Measurements from ENCODE around the gene PLEKHG4. TPM values are rescaled to one million over a fixed set of nuclear protein-coding genes. Genes with fewer than 3 reads are reported as not detected.

The PLEKHG4 gene
- total and polyA plus RNA-seq, 10 of the 15 experiments (the other 5 are each of a cell fraction or from before 2014, with no cell fraction given), result 0.14 to 2.6 (median 0.99) TPM

DNA sequence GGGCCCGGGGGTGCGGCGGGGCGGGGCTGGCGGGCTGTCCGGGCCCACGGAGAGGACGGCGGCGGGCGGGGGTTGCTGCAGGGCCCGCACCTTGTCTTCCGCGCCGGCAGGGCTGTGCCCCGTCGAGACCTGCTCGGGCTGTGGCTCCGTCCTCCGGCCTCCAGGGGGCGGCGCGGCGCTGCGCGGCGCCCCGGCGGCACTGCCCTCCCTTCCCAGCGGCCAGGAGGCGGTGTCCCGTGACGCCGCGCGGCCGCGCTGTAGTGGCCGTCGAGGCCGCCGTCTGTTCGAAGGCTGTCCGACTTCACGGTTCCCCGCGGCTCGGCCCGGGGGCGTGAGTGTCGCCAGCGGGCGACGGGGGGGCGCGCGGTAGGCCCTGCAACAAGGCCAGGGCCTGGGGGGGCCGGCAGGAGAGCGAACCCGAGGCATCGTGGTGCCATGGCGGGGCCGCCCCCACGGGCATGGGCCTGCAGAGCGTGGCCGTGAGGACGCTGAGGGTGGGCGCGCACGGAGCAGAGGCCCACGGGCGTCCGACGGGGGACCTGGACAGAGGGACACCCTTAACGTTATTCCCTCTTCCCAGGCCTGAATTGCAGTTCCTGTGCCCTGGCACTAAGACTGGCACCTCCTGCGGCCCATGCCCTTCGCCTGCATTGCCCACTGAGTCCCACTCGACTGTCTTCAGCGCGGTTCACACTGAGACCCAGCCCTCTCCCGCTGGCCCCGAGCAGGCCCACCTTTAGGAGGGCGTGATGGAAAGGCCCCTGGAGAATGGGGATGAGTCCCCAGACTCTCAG lies at the start of gene PLEKHG4 (continued):
- TF ChIP-seq HDAC6 (IDR thresholded peaks at IDR 0.05; ENCODE audit: unreplicated experiment) (no peak), SIX5 (IDR thresholded peaks at IDR 0.05; ENCODE audit: low read depth, low read length, severe bottlenecking) (no peak), RAD21 (IDR thresholded peaks at IDR 0.05; ENCODE audit: insufficient read depth, low read depth, low read length) (peak; percentile 82), HCFC1 (IDR thresholded peaks at IDR 0.05; ENCODE audit: low read length) (no peak), FOXM1 (IDR thresholded peaks at IDR 0.05; ENCODE audit: low read depth, low read length) (no peak), SMARCA5 (IDR thresholded peaks at IDR 0.05) (peak; percentile 82), EZH2 (IDR thresholded peaks at IDR 0.05; ENCODE audit: borderline replicate concordance, control insufficient read depth, low read depth, low read length) (no peak), NR2F1 (conservative IDR thresholded peaks at IDR 0.05) (peak; percentile 44; the same call in 1 of the 2 replicates), JUND (IDR thresholded peaks at IDR 0.05; ENCODE audit: low read depth, low read length) (no peak), STAT1 (conservative IDR thresholded peaks at IDR 0.05) (no peak), BACH1 (IDR thresholded peaks at IDR 0.05; ENCODE audit: borderline replicate concordance) (peak; percentile 17; the same call in 1 of the 2 replicates), PAX5 (IDR thresholded peaks at IDR 0.05; ENCODE audit: borderline replicate concordance, low read depth, low read length) (peak; percentile 87), POLR2AphosphoS5 (IDR thresholded peaks at IDR 0.05; ENCODE audit: low read length) (no peak), NBN (IDR thresholded peaks at IDR 0.05) (no peak), PML (IDR thresholded peaks at IDR 0.05; ENCODE audit: low read length) (no peak), ZNF24 (IDR thresholded peaks at IDR 0.05) (peak; percentile 15; the same call in 1 of the 2 replicates), RB1 (IDR thresholded peaks at IDR 0.05; ENCODE audit: borderline replicate concordance) (peak; percentile 65; the same call in 1 of the 2 replicates), GATAD2B (conservative IDR thresholded peaks at IDR 0.05; ENCODE audit: low read depth) (peak; percentile 88), CBFB (IDR thresholded peaks at IDR 0.05; ENCODE audit: low read depth) (no peak), CBX3 (IDR thresholded peaks at IDR 0.05; ENCODE audit: borderline replicate concordance, low read depth) (no peak)
- TF ChIP-seq, protein P1, sequence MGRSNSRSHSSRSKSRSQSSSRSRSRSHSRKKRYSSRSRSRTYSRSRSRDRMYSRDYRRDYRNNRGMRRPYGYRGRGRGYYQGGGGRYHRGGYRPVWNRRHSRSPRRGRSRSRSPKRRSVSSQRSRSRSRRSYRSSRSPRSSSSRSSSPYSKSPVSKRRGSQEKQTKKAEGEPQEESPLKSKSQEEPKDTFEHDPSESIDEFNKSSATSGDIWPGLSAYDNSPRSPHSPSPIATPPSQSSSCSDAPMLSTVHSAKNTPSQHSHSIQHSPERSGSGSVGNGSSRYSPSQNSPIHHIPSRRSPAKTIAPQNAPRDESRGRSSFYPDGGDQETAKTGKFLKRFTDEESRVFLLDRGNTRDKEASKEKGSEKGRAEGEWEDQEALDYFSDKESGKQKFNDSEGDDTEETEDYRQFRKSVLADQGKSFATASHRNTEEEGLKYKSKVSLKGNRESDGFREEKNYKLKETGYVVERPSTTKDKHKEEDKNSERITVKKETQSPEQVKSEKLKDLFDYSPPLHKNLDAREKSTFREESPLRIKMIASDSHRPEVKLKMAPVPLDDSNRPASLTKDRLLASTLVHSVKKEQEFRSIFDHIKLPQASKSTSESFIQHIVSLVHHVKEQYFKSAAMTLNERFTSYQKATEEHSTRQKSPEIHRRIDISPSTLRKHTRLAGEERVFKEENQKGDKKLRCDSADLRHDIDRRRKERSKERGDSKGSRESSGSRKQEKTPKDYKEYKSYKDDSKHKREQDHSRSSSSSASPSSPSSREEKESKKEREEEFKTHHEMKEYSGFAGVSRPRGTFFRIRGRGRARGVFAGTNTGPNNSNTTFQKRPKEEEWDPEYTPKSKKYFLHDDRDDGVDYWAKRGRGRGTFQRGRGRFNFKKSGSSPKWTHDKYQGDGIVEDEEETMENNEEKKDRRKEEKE (IDR thresholded peaks at IDR 0.05), result no peak
- TF ChIP-seq, protein P2, sequence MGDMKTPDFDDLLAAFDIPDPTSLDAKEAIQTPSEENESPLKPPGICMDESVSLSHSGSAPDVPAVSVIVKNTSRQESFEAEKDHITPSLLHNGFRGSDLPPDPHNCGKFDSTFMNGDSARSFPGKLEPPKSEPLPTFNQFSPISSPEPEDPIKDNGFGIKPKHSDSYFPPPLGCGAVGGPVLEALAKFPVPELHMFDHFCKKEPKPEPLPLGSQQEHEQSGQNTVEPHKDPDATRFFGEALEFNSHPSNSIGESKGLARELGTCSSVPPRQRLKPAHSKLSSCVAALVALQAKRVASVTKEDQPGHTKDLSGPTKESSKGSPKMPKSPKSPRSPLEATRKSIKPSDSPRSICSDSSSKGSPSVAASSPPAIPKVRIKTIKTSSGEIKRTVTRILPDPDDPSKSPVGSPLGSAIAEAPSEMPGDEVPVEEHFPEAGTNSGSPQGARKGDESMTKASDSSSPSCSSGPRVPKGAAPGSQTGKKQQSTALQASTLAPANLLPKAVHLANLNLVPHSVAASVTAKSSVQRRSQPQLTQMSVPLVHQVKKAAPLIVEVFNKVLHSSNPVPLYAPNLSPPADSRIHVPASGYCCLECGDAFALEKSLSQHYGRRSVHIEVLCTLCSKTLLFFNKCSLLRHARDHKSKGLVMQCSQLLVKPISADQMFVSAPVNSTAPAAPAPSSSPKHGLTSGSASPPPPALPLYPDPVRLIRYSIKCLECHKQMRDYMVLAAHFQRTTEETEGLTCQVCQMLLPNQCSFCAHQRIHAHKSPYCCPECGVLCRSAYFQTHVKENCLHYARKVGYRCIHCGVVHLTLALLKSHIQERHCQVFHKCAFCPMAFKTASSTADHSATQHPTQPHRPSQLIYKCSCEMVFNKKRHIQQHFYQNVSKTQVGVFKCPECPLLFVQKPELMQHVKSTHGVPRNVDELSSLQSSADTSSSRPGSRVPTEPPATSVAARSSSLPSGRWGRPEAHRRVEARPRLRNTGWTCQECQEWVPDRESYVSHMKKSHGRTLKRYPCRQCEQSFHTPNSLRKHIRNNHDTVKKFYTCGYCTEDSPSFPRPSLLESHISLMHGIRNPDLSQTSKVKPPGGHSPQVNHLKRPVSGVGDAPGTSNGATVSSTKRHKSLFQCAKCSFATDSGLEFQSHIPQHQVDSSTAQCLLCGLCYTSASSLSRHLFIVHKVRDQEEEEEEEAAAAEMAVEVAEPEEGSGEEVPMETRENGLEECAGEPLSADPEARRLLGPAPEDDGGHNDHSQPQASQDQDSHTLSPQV (IDR thresholded peaks at IDR 0.05), result peak; percentile 79; the same call in 1 of the 2 replicates
- TF ChIP-seq, protein P3, sequence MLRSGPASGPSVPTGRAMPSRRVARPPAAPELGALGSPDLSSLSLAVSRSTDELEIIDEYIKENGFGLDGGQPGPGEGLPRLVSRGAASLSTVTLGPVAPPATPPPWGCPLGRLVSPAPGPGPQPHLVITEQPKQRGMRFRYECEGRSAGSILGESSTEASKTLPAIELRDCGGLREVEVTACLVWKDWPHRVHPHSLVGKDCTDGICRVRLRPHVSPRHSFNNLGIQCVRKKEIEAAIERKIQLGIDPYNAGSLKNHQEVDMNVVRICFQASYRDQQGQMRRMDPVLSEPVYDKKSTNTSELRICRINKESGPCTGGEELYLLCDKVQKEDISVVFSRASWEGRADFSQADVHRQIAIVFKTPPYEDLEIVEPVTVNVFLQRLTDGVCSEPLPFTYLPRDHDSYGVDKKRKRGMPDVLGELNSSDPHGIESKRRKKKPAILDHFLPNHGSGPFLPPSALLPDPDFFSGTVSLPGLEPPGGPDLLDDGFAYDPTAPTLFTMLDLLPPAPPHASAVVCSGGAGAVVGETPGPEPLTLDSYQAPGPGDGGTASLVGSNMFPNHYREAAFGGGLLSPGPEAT (IDR thresholded peaks at IDR 0.05; ENCODE audit: low read depth), result no peak
